Measurements from ENCODE around the gene ATP2B2.

GRCh38 chr3:10434144-10434937 is 71.0 kb downstream of the ATP2B2 start:
- TF ChIP-seq, protein P1, sequence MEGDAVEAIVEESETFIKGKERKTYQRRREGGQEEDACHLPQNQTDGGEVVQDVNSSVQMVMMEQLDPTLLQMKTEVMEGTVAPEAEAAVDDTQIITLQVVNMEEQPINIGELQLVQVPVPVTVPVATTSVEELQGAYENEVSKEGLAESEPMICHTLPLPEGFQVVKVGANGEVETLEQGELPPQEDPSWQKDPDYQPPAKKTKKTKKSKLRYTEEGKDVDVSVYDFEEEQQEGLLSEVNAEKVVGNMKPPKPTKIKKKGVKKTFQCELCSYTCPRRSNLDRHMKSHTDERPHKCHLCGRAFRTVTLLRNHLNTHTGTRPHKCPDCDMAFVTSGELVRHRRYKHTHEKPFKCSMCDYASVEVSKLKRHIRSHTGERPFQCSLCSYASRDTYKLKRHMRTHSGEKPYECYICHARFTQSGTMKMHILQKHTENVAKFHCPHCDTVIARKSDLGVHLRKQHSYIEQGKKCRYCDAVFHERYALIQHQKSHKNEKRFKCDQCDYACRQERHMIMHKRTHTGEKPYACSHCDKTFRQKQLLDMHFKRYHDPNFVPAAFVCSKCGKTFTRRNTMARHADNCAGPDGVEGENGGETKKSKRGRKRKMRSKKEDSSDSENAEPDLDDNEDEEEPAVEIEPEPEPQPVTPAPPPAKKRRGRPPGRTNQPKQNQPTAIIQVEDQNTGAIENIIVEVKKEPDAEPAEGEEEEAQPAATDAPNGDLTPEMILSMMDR (IDR thresholded peaks at IDR 0.05; ENCODE audit: poor library complexity): no peak
- no peak for TF ChIP-seq EZH2 (IDR thresholded peaks at IDR 0.05; ENCODE audit: borderline replicate concordance)
